GM18519 (cell line): ENCODE results near the gene UBAC2.

Experiments used
- ATAC-seq: cut with Tn5 transposase; IDR thresholded peaks from one replicate; pipeline ENCODE4 v1.9.1; 2021; ENCODE audit warnings: mild to moderate bottlenecking, moderate library complexity; ENCODE audit not compliant: unreplicated experiment, low FRiP score

The UBAC2 gene

DNA sequence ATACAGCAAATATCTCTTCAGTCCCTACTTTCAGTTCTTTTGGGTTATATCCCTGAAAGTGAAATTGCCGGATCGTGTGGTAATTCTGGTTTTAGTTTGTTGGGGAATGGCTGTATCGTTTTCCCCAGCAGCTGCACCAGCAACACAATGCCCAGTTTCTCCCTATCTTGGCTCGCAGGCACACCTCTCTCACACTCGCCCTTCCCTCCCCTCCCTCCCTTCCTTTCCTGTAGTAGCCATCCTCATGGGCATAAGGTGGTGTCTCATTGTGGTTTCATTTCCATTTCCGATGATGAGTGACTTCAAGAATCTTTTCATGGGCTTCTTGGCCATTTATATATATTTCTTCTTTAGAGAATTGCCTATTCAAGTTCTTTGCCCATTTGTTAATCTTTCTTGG is 66.2 kb downstream of the UBAC2 start:
- no peak for ATAC-seq

DNA sequence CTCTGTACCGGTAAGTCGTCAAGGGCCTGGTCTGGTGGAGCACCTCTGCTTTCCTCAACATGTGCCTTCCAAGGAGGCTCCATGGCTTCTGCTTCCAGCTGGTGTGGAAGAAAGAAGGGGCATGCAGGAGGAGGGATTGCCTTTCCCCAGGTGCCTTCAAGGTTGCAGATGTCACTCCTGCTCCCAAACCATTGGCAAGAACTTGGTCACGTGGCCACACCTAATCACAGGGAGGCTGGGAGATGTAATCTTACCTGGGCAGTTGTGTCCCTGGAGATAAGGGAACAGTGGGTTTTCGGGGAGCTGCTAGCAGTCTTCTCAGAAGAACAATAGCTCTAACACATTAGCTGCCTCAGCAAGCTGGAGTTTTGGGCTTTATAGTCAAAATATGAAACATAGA is 67.3 kb downstream of the UBAC2 start:
- ATAC-seq, result no peak

DNA sequence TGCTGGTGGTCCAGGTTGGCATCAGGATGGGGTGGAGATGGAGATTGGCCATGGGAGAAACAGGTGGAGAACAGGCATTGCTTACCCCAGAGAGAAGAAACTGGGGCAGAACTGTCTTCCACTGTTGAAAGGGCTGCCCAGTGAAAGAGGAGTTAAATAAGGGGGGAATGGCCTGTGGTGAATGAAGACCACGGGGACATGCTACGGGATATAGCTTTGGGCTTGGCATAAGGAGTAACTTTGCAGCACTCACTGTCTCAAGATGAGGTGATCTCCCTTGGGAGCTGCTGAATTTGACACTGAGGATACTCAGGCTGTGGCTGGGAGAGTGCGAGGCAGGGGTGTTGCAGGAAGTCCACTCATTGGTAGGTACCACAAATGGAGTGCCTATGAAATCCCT is 68.2 kb downstream of the UBAC2 start:
- no peak for ATAC-seq

DNA sequence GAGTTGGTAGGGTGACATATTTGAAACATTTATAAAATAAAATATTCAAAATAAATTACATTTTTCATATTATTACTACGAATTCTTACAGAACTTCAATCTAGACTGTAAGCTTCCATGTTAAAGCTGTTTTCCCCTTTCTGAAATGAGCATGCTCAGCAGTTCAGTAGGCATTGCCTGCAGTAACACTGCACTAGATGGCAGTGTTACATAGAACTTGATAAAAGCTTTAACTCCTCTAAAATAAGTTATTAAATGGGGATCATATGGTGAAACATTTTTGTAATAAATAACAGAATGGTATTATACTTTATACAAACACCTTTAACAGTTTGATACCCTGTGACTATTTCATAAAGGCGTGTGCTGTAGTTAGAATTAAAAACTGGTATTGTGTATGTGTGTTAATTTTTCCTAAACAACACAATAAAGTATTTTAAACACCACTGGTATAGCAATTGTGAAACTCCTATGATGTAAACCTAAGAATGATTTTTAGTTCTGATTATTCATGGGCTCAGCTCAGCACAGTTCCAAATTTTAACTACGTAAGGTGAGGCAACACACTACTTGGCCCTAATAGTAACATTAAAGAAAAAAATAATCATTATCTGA is 69.1 kb downstream of the UBAC2 start:
- peak; percentile 58 for ATAC-seq

DNA sequence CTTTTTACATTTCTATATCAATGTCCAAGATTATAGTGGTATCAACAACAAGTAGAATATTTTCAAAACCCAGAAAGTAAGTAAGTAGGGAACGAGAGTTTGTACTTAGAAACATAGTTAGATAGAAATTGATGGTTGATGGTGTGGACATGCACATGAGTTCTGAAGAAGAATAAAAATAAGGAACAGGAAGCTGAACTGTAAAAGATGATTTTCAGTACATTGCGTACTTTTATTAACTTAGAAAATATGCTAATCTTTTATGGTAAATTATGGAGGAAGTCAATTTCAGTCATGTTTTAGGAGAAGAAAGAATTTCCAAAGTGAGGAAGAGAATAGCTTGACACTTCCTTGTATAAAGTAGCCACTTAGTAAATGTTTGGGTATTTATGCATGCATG is 69.9 kb downstream of the UBAC2 start:
- ATAC-seq, result no peak

DNA sequence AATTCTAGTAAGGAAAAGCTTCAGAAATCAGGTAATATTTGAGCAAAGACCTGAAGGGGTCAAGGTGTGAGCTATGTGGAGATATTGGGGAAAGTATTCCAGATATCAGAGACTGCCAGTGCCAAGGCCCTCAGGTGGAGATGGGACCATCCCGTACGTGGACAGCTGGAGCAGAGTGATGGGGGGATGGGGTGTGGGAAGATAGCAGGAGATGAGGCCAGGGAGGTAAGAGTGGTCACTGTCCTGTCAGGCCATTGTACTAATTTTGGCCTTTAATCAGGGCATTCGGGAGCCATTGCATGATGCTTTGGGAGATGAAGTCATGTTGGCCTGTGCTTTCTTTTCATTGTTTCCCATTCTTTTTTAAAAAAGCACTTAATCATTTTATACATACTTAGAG is 70.6 kb downstream of the UBAC2 start:
- no peak for ATAC-seq

DNA sequence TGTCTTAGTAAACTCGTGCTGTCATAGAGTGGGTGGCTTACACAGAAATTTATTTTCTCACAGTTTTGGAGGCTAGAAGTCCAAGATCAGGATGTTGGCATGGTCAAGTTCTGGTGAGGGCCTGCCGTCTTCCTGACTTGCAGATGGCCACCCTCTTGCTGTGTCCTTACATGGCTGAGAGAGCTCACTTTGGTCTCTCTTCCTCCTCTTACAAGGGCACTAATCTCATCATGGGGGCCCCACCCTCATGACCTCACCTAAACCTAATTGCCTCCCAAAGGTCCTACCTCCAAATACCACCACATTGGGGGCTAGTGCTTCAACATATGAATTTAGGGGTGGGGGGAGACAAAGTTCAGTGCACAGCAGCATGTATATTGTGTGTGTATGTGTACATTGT is 71.8 kb downstream of the UBAC2 start:
- no peak for ATAC-seq

DNA sequence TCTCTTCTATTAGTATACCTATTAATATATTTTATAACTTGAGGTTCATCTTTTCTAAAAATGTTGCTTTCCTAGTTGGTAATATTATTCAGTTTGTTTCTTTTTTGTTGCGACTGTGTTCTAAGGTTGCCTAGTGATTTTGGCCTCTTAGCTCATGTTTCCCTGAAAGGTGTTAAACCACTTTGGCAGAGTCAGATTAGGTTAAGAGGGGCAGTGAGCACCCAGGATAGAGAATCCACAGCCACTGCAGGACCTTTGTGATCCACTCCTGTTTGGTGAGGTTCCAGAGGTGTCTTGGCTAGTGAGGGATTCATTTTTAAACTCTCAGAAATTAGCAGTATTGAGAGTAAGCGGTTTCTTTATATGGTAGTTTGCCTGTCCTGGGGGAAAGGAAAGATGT is 72.5 kb downstream of the UBAC2 start:
- ATAC-seq, result no peak

DNA sequence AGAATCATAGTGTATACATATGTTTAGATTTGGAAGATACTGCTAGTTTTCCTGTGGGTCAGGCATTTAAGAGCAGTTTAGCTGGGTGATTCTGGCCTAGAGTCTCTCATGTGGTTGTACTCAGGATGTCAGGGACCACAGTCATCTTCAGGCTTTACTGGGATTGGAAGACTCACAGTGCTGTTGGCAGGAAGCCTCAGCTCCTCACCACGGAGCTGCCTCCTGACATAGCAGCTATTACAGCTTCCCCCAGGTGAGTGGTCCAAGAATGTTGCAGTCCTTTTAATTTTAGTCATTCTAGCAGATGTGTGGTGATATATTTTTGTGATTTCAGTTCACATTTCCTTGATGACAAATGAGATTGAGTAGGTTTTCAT is 74.4 kb downstream of the UBAC2 start:
- no peak for ATAC-seq

DNA sequence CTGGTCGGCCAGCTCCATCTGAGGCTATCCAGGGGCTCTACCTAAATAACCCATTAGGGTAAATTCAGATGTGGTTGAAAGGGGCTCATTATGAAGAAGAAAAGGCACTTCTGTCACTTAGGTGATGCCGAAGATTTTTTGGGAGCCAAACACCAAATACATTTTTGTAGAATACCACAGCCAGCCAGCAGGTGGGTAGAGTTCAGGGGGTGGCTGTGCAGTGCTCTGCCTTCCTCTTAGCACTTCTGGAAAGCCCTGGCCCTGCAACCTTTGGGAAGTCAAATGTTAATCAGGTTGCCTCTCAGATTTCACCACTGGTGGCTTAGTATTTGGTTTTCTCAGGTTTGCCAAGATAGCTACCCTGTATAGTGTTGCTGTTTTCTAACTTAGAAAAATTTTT is 76.1 kb downstream of the UBAC2 start:
- ATAC-seq, result no peak

DNA sequence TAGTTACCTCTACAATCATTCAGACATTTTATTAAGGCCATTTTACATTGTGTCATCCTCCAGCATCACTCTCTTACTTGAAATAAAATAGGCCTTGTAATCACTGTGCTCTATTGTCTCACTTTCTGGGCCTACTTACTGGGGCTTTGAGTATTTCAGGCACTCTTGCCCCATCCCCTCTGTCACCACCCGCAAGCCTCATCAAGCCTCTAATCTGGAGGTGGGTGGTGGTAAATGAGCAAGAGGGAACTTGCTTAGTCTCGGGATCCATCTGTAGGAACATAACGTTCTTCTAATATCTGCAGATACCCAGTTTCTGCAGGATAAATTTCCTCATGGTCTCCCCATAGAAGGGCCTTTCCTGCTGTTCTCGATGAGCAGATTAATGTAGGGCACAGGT is 77.0 kb downstream of the UBAC2 start:
- no peak for ATAC-seq

DNA sequence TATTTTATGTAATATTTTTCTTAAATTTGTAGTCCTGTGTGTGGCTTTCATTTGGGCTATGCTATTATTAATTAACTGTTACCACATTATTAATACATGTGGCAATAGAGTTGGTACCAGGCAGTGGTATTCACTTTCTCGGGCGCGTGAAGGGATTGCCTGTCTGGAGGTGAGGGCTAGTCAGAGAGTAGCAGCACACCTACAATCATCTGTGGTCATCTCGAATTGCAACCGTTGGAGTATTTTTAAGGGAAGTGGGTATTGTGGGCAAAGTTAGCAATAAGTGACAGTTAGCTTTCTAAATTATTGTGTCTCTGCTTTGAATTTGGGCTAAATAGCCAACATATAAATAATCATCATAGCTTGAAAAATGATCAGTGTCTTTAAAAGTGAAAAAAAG is 77.5 kb downstream of the UBAC2 start:
- ATAC-seq, result no peak

DNA sequence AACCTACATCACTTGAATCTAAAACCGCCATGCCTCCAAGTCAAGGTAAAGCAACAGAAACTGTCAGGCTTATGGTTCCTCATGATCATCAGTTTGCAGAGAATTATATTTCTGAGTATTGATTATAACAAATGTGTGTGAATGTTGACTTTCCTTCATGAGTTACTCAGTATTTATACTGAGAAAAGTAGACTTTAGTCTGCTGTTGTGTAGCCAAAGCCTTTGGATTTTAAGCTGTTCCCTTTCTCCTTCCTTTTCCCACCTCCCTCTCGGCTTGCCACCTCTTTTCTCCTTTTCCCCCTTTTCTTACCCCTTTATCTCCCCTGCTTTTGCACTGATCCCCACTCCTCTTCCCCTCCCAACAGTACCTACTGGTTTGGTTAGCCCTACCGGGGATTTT is 78.2 kb downstream of the UBAC2 start:
- ATAC-seq, result no peak

DNA sequence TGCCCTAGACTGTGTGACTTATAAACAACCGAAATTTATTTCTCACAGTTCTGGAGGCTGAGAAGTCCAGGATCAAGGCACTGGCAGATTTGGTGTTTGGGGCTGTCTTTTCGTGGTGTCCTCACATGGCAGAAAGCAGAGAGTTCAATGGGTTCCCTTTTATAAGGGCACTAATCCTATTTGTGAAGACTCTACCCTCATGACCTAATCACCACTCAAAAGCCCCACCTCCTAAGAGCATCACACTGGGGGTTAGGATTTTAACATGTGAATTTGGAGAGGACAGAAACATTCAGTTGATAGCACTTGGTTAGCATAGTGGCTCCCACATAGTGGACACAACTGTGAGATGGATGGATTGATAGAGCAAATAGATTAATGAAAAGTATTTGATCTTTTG is 79.0 kb downstream of the UBAC2 start:
- ATAC-seq, result no peak

DNA sequence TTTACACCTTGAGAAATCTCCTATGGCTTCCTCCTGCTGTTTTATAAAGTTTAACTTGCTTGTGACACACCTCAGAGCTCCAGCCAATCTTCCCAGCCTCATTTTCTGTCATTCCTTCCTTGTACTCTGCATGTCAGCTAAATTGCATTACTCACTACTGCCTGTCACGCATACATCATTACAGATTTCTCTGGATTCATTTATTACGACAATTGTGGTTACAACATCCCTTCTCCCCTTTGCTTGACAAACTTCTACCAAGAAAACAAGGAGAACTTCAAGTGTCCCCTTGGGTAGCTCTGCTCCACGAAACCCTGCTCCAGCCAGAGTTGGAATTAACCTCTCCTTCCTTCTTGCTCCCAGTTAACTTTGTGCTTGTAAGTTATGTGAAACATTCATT is 79.5 kb downstream of the UBAC2 start:
- no peak for ATAC-seq

DNA sequence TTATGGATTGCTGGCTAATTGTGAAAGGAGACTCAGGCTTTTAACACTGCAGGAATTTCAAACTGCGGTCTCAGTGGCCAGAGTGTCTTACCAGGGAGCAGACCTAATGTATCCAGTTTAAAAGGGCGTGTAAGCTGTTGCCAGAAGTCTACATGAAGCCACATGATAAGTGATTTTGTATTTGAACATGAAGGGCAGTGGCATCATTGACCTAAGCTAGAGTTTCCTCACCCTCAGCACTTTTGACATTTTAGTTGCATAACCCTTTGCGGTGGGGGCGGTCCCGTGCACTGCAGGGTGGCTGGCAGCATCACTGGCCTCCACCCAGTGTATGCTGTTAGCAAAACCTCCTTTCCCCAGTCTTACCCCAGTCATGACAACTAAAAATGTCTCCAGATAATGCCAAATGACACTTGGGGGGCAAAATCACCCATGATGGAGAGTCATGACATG is 81.2 kb downstream of the UBAC2 start:
- ATAC-seq, result peak; percentile 46

DNA sequence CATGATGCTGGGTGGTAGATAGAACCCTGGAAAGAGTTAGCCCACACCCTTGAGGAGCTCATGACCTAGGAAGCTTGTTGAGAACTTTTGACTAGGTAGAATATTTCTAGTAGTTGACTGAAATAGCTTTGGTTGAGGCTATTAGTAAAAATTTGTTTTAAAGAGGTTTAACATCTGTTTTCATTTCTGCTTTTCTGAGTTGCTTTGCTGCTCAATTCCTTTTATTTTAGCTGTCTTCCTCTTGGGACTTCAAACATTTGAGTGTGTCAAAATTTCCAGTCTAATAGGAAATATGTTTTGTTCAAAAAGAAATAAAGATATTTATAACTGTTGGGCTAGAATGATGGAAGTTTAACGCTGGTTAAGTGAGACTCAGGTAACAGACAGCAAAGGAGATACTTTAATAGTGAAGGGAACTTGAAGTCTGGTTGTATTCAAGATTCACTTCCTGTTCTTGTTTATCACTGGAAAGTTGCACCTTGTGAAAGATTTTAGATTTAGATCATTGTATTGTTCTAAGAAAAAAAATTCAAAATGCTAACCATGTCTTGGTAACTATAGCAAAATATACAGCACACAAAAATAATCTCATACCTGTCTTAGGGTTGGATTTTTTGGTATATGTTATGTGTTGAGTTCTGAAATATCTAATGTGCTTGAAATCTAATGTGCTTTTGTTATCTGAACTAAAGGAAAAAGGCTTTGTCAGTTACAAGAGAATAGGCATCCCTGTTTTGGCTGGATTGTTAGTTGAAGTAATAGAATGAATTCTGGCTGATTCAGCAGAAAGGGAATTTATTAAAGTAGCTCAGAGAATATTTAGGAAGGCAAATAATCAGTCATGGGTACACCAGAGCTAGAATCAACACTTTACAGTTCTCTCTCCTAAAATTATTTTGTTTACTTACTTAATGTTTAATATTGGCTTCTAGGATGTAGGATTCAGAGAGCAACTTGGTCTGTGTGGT is 81.9 kb downstream of the UBAC2 start:
- ATAC-seq, result peak; percentile 45

DNA sequence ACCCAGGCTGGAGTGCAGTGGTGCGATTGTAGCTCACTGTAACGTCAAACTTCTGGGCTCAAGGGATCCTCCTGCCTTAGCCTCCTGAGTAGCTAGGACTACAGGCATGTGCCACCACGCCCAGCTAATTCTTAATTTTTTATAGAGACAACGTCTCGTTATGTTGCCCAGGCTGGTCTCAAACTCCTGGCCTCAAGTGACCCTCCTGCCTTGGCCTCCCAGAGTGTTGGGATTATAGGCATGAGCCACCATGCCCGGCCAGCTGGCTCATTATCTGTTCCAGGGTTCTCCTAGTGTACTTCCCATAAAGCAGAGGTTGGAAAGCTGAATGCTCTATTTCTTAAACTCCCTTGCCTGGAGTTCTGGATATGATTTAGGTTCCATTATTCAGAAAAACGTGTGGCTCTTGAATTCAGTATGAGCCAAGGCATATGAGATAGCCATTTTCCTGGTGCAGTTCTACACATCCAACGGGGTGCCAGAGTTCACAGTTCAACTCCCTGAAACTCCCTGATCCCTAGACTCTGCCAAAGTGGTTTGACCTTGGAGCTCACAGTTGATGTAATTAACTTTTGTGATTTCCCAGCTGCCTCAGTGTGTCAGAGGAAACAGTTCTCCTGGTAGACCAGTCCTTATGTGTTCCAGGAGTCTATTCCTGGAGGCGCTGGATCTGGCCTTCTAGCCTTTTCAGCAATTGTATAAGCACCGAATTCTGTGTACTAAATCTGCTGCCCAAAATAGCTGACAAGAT is 85.0 kb downstream of the UBAC2 start:
- no peak for ATAC-seq

DNA sequence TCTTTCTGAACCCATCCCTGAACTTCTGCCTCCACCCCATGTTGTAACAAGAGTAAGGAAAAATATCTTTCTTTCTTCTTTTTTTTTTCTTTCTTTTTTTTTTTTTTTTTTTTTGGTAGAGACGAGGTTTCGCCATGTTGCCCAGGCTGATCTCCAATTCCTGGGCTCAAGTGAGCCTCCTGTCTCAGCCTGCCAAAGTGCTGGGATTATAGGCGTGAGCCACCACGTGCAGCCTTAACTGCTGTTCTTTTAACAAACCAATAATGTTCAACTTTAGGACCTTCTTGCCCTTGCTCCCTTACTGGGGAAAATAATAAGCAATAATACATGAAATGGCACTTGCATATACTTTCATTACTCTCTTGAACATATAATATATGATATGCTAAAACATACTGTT is 86.9 kb downstream of the UBAC2 start:
- ATAC-seq, result no peak

DNA sequence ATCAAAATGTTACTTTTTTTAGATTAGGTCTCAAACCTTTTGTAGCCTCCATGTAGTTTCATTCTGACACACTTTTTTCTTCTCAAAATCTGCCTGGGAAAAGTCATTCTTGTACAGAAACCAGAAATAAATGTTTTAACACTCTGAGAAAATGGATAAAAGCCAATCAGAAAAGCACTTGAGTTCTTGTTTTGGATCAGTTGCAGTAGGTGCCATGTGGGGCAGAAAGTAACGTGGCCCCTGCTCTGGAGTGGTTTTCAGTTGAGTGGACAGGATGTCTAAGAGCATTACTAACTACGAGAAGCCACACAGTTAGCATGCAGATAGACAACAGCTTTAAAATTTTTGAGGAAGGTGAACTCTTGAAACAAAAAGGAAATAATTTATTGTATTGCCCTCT is 87.4 kb downstream of the UBAC2 start:
- peak; percentile 77 for ATAC-seq

DNA sequence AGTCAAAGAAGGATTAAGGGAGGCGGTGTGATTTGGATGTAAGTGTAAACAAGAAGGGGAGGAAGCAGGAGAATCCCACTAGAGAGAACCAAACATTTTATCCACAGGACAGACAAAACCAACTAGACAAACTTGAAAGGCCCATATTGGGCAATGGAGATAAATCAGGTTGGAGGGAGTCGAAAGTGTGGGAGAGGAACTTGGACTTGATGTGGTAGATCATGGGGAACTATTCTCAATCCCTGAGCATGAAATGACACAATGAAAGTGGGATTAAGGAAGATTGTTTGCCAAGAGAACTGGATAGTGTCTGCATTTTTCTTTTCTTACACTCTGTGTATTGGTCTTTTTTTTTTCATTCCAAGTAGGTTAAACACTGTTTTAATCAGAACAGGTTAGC is 88.6 kb downstream of the UBAC2 start:
- no peak for ATAC-seq
